Measurements from ENCODE around the gene EMP2. TPM values are rescaled to one million over a fixed set of nuclear protein-coding genes. Genes with fewer than 3 reads are reported as not detected.

Gene EMP2
- total and polyA plus RNA-seq, 7 donors, result 8.0 to 25.4 (median 12.8) TPM

DNA sequence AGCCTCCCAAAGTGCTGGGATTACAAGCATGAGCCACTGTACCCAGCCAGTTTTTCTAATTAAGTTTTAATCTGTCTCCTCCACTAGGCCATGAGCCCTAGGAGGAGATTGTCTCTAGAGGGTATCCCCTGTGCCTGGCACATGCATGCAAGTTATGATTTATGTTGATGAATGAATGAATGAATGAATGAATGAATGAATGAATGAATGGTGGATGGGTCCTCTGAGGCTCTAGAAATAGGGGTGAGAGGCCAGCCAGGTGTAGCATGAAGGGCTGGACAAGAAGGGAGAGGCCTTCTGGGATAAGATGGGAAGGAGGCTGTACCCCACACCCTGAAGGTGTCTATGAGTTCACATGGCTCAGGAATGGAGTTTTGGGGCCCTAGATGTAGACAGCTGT lies 48.8 kb downstream of the EMP2 start:
- intact Hi-C loops (cut with DNase I), result loop anchor here in 1 of 2 donors (5.0 kb wide), 1 partner anchor 391 kb away; no protein-coding TSS in a partner anchor

DNA sequence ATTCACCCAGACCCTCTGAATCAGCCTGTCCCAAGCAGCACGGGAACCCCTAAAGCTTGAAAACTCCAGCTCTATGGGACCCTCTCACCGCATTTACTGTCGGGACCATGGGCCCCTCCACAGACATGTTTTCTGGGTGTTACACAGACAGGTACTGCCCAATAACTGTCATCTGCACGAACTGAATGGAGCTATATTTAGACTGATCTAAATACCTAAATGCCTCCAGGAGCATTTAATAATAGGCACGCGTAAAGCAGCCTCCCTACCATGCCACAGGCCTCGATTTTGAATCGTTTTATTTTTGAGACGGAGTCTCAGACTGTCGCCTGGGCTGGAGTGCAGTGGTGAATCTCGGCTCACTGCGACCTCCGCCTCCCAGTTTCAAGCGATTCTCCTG lies 49.7 kb downstream of the EMP2 start:
- 46 to 59% (median 52%) methylated on average over 14 of the region's 14 CpGs for WGBS, 3 donors
- Histone ChIP-seq H3K27ac (peak overlapping the region; percentile 41), H3K4me3 (no peak overlapping the region), H3K27me3 (ENCODE audit: insufficient read depth in 3 of 3, low read length in 2 of 3) (no peaks in the 10 kb centered on the region), H3K36me3 (ENCODE audit: insufficient read depth in 1 of 2, low read depth in 1 of 2) (peaks cover 0 to 18% of the 10 kb centered on the region in 2 donors), H3K9me3 (no peaks in the 10 kb centered on the region), H3K4me1 (peaks cover 19% of the 10 kb centered on the region)
- TF ChIP-seq, protein P1, sequence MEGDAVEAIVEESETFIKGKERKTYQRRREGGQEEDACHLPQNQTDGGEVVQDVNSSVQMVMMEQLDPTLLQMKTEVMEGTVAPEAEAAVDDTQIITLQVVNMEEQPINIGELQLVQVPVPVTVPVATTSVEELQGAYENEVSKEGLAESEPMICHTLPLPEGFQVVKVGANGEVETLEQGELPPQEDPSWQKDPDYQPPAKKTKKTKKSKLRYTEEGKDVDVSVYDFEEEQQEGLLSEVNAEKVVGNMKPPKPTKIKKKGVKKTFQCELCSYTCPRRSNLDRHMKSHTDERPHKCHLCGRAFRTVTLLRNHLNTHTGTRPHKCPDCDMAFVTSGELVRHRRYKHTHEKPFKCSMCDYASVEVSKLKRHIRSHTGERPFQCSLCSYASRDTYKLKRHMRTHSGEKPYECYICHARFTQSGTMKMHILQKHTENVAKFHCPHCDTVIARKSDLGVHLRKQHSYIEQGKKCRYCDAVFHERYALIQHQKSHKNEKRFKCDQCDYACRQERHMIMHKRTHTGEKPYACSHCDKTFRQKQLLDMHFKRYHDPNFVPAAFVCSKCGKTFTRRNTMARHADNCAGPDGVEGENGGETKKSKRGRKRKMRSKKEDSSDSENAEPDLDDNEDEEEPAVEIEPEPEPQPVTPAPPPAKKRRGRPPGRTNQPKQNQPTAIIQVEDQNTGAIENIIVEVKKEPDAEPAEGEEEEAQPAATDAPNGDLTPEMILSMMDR (IDR thresholded peaks at IDR 0.05), result no peak
- intact Hi-C loops (cut with DNase I), result loop anchor here in 1 of 2 donors (5.0 kb wide), 1 partner anchor 392 kb away; no protein-coding TSS in a partner anchor
- no peak for DNase-seq
- ATAC-seq, result peak; percentile 71 to 75 (median 72)

More for the DNA sequence above, 48.8 kb downstream of the EMP2 start:
- DNase-seq (no peak), ATAC-seq (no peak)
- Histone ChIP-seq H3K27me3 (ENCODE audit: insufficient read depth in 3 of 3, low read length in 2 of 3) (no peaks in the 10 kb centered on the region), H3K4me1 (peaks cover 19% of the 10 kb centered on the region), H3K27ac (no peak overlapping the region), H3K36me3 (ENCODE audit: insufficient read depth in 1 of 2, low read depth in 1 of 2) (peaks cover 0 to 27% of the 10 kb centered on the region in 2 donors), H3K9me3 (no peaks in the 10 kb centered on the region), H3K4me3 (no peak overlapping the region)
- TF ChIP-seq, protein P1 (IDR thresholded peaks at IDR 0.05), result no peak

DNA sequence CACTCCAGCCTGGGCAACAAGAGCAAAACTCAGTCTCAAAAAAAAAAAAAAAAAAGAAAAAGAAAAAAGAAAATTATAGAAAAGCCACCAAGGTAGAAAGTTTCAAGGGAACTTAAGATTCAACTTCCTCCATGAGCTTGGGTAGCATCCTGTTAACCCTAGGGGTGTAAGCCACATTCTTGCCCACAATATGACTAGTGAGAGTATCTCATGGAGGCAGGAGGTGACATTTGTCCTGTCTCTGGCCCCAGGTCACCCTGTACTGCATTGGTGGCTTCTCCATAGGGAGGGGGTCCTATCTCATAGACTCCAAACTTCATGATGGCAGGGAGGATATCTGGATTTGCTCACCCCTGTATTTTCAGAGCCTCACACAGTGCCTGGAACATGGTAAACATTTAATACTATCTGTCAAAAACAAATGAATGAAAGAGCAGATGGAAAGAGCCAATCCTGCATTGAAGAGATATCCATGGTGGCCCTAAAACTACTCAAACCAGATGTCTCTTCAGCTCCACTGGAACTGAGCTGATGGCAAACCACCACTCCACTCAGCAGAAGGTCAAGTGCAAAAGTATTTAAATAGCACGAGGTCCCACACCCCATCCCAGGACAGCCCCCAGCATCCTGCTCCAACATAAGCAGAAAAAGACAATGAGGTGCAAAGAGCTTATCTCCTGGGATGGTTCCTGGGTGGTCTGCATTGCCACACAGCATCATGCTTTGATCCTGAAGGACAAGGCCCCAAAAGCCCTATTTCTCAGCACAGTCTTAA lies 50.3 kb downstream of the EMP2 start:
- intact Hi-C loops (cut with DNase I), result loop anchor here (5.0 to 10.0 kb wide), 4 partner anchors 45 to 392 kb away; no protein-coding TSS in a partner anchor

DNA sequence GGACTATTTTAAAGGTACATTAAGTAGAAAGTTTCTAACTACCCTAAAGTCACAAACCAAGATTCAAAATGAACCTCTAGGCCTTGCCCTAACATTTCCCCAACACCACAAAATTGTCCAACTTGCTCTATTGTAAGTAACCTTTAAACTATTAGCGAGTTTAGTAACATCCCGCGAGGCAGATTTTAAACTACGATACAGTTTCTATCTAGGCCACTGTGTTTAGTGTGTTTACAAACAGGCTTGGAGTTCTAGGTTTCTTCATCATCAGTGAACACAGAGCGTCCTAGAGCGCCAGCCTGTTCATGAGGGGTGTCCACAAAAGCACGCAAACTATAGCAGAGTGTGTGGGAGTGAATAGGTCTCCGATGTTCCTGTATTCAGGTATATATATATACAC lies 51.8 kb downstream of the EMP2 start:
- Histone ChIP-seq H3K27me3 (ENCODE audit: insufficient read depth in 3 of 3, low read length in 2 of 3) (no peaks in the 10 kb centered on the region), H3K9me3 (no peaks in the 10 kb centered on the region), H3K36me3 (ENCODE audit: insufficient read depth in 1 of 2, low read depth in 1 of 2) (peaks cover 1 to 8% of the 10 kb centered on the region in 2 donors), H3K4me3 (no peak overlapping the region), H3K27ac (no peak overlapping the region), H3K4me1 (peaks cover 10% of the 10 kb centered on the region)
- intact Hi-C loops (cut with DNase I), result loop anchor here (5.0 to 10.0 kb wide), 3 partner anchors 46 to 136 kb away; no protein-coding TSS in a partner anchor
- 95 to 97% (median 97%) methylated on average over 8 of the region's 8 CpGs for WGBS, 3 donors
- DNase-seq, result no peak
- TF ChIP-seq, protein P1 (IDR thresholded peaks at IDR 0.05), result no peak
- no peak for ATAC-seq

More for the DNA sequence above, 50.3 kb downstream of the EMP2 start:
- DNase-seq (no peak), ATAC-seq (no peak)
- Histone ChIP-seq H3K4me3 (no peak overlapping the region), H3K27me3 (ENCODE audit: insufficient read depth in 3 of 3, low read length in 2 of 3) (no peaks in the 10 kb centered on the region), H3K36me3 (ENCODE audit: insufficient read depth in 1 of 2, low read depth in 1 of 2) (peaks cover 0 to 12% of the 10 kb centered on the region in 2 donors), H3K27ac (peak overlapping the region; percentile 41), H3K4me1 (peaks cover 19% of the 10 kb centered on the region), H3K9me3 (no peaks in the 10 kb centered on the region)
- TF ChIP-seq, protein P1 (IDR thresholded peaks at IDR 0.05), result no peak
- 29 to 56% (median 49%) methylated on average over 1 of the region's 1 CpG for WGBS, 3 donors
